Stimulated activated CD8-positive, alpha-beta memory T cell treated with anti-CD3 and anti-CD28 coated beads, Interleukin-12 subunit alpha, Interleukin-12 subunit beta, amount 100 ng/mL, for 1 hour (primary cell): ENCODE measurements around the gene HSP90AA1.
"Not testable (repeated sequence)": the region's sequence is repeated elsewhere in the genome, so short reads cannot be mapped to it uniquely, and the experiment has no call there.

Experiments used
- DNase-seq: peaks from one replicate; pipeline ENCODE4 v3.0.0-alpha.2; 2020; ENCODE audit warnings: low read depth

HSP90AA1 gene

DNA sequence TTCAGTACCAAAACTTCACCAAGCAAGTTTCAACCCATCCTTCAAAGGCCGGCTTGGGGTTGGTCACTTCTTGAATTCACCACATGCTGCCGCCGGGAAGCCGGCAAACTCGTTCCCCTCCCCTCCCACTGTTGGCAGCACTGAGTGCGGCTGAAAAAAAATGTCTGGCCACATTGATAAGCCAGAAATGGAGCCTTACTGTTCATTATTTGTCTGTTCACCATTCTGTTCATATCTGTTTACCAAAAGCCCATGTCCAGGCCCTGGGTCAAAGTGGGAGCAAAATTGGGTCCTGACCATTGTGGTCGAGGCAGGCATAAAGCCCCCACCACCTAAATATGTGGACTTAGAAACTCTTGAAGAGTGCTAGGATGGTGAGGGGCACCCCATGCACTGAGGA lies 7.3 kb upstream of the HSP90AA1 start:
- DNase-seq: no peak

DNA sequence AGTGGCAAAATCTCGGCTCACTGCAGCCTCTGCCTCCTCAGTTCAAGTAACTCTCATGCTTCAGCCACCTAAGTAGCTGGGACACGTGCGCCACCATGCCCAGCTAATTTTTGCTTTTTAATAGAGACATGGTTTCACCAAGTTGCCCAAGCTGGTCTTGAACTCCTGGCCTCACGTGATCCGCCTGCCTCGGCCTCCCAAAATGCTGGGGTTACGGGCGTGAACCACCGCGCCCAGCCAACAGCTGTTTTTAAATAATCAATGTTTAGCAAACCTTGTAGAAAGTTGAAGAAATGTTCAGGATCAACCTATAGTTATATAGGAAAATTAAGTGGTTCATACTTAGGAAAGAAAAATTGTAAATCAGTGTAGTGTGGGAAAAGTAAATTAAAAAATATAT lies 6.0 kb upstream of the HSP90AA1 start:
- DNase-seq: no peak

DNA sequence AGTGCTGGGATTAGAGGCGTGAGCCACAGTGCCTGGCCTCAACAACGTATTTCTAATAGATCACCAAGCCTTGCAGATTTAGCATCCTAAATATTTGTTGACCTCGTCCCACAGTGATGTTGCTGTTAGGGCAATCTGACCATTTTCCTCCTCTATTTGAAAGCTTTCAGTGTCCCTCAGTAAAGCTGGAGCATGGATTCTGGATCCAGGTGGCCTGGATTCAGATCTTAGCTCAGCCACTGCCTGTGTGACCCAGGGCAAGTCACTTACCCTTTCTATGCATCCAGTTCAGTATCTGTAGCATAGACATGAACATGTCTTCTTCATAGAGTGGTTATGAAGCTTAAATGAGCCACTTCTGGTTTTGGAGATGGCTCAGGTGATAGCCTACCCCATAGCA lies 3.9 kb upstream of the HSP90AA1 start:
- no peak for DNase-seq

DNA sequence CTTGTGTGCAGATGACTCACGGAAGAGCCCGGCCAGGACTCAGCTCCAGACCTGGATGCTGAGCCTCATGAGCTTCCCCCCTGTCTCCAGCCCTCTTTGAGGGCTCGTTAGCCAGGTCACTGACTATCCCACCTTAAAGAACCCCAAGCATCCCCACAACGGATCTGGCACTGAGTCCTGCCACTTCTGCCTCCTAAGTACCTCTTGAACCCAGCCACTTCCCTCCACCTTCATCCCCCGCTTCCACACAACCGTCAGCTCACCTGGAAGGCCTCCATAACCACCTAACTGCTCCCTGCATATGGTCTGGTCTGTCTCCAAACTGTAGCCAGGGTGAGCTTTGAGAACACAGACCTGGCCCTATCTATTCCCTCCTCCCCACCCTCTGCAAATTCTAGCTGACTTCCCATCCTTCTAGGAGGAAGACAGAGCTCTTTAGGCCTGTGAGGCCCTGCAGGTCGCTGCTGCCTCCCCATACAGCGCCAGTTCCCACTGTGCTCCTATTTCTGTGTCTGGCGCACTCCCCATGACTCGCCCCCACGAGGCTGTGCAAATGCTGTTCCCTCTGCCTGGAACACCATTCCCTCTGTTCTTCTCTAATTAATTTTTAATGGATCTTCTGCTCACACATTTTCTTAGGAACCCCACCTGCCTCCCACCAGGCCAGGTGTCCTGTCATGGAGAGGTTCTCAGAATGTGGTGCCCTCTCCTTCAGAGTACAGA lies 2.9 kb upstream of the HSP90AA1 start:
- DNase-seq: no peak

DNA sequence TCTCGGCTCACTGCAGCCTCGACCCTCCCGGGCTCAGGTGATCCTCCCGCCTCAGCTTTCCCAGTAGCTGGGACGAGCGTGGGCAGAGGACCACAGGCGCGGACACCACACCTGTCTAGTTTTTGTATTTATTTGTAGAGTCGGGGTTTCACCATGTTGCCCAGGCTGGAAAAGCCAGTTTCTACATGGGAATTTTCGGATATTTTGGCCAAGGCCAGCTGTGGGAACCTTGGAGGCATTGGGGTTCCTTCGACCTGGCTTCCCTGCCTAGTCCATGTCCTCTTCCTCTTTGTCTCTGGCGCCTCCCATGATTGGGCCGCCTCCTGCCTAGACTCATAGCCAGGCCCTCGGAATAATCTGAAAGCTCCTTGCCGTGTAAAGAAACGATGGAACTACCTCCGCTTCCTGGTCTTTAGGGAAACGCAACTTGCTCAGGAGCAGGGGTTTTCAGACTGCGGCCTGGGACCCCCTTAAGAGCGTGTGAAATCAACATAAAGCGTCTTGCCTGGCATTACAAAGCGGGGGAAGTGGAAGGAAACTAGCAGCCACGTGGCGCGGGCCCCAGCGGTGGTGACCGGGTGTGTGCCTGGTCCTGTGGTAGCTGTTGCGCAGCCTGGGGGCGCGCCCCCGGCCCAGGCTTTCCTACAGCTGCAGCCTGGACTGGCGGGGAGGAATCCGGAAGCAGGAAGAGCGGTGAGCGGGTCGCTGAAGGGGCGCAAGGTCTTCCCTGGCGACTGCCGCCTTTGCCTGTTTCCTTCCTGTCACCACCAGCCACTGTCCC lies 1.4 kb upstream of the HSP90AA1 start:
- DNase-seq: peak; percentile 21

DNA sequence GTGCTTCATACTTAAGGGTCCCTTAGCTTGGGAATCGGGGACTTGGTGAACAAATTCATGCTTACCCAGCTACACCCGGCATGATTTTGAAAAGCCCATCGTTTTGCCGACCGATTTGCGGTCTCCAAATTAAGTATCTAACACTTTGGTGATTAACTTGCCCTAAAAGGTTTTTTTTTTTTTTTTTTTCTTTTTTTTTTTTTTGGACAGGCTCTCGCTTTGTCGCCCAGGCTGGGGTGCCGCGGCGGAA lies 843 bp upstream of the HSP90AA1 start:
- DNase-seq: no peak

DNA sequence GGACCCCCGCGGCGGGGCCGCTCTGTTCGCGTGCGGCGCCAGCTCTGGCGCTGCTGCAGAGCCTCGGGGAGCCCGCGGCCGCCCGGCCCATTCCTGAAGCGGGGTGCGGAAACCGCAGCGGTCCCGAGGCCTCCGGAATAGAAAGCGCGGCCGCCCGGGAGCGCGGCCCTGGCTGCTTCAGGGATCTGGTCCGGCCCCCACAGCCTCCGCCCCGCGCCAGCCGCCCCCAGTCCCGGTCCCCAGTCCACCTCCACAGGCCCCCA lies 204 bp downstream of the HSP90AA1 start:
- no peak for DNase-seq

DNA sequence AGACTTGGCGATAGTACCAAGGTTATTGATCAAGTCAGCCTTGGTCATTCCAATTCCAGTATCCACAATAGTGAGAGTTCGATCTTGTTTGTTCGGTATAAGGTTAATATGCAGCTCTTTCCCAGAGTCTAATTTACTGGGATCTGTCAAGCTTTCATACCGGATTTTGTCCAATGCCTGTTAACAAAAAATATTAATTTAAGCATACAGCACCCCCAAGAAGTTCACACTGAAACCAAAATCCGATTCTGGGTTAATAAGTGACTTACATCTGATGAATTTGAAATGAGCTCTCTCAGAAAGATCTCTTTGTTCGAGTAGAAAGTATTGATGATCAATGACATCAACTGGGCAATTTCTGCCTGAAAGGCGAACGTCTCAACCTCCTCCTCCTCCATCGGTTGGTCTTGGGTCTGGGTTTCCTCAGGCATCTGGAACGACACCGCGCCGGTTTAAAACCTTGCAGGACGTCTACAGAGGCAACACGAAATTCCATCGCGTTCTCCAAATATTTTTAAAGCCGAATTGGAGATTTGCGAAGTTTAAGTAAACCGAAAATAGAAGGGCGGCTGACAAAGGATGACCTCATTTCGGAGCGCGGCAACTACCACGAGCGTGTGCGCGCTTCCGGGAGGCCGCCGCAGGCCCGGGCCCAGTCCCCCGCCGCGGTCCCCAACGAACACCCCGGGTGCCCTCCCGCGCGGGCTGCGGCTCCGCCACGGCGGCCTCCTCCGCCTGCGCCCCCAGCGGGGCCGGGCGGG lies 716 bp downstream of the HSP90AA1 start:
- peak; percentile 33 for DNase-seq

DNA sequence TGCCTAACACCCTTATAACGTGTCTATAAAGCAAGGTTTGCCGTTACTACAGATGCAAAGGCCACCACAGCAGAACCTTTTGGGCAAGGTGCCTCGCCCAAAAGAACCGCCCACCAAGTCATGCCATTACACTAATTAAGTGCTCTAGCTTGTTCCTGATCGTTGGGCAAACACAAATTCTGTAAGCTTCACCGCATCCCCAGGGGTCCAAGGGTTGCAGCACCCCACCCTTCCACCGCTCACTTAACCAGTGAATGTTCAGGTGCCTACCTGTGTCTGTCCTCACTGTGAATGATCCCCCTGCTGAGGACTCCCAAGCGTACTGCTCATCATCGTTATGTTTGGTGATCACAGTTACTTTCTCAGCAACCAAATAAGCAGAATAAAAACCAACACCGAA lies 1.4 kb downstream of the HSP90AA1 start:
- no peak for DNase-seq

DNA sequence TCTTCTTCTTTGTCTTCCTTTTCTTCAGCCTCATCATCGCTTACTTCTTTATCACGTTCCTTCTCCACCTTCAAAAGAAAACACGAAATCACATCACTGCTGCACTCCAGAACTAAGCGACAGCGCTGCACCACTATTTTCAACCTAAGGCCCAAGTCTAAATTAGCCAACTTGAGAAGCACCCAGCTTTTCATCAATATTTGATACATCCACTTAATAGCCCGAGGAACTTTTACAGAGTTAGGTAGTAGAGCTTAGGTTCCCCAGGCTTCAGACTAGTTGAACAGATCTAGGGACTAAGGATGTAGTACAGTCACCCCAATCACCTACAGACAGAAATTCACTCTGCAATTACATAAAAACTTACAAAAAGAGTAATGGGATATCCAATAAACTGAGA lies 1.9 kb downstream of the HSP90AA1 start:
- no peak for DNase-seq

DNA sequence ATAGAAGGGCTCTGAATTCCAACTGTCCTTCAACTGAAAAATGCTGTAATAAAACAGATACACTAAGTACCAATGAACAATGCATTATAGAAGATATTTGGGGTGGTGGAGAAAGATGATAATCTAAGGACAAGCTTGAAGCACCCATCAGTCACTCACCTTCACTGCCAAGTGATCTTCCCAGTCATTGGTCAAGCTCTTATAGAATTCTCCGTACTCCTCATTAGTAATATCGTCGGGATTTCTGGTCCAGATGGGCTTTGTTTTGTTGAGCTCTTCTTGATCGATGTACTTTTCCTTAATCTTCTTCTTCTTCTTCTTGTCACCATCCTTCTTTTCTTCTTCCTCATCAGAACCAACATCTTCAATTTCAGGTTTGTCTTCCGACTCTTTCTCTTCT lies 2.3 kb downstream of the HSP90AA1 start:
- not testable (repeated sequence) for DNase-seq

DNA sequence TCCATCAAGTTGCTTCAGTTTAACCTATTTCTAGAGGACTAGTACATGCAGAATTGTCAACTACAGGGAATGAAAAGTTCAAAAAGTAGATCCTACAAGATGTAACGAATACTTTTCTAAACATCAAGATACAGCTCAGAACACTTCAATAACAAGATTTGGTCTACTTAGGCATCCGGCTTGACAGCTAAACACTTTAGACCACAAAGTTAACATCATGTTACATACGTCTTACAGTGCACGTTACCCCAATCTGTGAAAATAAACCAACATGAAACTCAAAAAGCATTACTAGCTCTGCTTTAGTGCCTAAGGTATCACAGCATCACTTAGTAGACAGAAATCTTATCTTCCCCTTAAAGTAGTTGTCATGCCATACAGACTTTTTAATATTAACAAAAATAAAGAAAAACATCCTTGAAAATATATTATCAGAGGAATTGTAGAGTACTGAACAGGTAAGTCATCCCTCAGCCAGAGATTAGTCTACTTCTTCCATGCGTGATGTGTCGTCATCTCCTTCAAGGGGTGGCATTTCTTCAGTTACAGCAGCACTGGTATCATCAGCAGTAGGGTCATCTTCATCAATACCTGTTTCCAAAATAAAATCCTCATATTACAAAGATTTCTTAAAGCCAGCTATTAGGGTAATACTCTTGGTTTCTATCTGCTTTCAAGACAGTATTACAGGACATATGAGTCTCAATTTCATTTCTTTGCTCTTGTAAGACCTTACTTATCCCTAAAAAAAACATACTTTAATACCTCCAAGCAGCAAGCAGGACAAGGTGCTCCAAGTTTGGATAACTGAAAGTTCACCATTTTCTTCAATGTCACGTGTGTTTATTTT lies 5.4 kb downstream of the HSP90AA1 start:
- DNase-seq: no peak

DNA sequence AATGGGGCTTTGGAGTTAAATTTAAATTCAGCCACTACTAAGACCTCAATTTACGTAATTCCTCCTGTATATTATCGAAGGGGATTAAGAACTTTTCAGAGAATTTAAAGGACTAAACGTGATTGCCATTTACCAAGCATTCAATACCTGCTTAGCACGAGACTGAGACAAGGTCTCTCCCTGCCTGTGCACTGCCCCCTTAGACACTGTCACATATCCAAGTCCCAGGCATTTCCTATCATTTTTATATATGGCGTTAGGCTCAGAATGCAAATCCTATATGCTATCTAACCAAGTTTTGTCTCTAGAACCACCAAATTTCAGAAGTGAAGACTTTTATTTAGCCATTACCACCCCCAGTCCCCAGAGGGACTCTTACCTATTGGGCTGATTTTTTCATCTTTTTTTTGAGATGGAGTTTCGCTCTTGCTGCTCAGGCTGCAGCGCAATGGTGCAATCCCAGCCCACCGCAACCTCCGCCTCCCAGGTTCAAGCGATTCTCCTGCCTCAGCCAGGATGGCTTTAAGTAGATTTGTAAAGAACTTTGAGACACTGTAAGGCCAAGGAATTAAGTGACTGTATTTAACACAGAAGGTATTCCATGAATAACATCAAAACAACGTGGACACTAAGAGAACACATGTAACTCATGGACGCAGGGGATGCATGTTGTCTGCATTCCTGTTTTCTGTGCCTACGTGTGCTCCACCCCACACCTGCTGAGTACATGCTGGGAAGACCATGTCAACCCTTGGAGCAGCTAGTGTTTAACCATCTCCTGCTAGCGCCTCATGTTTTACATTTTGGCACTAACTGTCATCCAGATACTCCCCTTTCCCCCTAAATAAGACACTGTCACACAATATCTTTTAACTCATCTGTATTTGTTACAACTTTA lies 6.4 kb downstream of the HSP90AA1 start:
- DNase-seq: no peak

DNA sequence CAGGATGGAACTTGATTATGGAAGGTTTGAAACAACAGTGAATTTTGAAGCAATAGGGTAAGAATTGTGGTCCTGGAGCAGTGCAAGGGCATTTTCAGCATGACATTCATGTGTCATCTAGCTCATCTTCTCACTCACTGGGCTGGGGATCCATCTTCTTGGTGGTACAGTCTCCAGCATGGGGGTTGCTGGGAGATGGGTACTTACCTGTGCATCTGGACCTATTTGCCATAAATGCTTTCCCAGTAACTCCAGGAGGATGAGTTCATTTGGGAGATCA lies 7.2 kb downstream of the HSP90AA1 start:
- DNase-seq: no peak

DNA sequence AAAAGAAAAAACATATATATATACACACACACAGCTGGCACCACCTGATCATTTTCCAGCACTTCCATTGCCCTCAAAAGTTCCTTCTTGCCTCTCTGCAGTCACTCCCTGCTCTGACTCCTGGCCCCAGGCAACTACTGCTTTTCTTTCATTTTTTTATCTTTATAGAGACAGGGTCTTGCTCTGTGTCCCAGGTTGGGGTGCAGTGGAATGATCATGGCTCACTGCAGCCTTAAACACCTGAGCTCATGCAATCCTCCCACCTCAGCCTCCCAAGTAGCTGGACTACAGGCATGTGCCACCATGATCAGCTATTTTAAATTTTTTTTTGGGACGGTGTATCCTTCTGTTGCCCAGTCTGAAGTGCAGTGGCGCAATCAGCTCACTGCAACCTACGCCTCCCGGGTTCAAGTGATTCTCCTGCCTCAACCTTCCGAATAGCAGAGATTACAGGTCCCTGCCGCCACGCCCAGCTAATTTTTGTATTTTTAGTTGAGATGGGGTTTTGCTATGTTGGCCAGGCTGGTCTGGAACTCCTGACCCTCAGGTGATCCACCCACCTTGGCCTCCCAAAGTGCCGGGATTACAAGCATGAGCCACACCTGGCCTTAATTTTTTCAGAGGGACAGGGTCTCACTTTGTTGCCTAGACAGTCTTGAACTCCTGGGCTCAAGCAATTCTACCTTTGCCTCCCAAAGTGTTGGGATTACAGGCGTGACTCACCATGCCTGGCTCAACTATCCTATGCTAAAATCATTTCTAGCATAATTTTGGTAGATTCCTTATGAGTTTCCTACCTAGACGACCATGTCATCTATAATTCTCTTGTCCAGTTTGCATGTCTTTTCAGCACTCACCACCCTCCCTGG lies 7.8 kb downstream of the HSP90AA1 start:
- no peak for DNase-seq

DNA sequence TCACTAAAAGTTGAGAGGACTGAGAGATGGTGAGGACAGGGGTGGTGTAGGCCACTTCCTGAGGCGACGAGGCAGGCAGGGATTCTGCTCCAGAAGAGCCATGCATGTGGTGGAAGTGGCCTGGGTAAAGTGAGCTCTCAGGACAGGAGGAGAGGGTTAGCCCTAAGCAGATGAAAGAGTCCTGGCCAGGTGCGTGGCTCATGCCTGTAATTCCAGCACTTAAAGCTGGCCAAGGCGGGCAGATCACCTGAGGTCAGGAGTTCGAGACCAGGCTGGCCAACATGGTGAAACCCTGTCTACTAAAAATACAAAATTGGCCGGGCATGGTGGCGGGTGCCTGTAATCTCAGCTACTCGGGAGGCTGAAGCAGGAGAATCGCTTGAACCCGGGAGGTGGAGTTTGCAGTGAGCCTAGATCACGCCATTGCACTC lies 8.5 kb downstream of the HSP90AA1 start:
- not testable (repeated sequence) for DNase-seq

DNA sequence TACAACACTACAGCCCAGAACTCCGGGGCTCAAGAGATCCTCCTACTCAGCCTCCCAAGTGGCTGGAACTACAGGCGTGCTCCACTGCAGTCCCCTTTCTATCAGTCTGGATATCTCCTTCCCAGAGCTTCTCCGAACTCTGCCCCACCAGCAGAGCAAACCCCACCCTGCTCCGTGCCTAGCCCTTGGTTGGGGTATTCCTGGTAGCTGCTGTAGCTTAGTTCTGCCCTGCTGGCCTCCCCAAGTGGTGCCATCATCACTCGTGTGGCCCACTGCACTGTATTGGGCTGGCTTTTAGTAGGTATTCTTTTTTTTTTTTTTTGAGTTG lies 9.5 kb downstream of the HSP90AA1 start:
- DNase-seq: no peak

DNA sequence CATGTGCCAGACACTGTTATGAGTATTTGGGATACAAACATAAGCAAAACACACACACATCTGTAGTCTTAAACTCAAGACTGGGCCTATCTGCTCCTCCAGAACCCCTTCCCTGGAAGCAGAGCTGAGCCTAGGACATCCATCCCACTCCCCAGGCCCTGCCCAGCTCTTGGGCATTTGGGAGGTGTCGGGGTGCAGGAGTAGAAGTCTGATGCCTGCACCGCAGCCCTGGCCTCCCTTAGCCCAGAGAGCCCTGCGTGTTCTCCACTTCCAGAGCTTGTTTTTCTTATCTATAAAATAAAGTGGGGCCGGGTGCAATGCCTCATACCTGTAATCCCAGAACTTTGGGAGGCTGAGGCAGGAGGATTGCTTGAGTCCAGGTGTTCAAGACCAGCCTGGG lies 11.7 kb downstream of the HSP90AA1 start:
- no peak for DNase-seq

DNA sequence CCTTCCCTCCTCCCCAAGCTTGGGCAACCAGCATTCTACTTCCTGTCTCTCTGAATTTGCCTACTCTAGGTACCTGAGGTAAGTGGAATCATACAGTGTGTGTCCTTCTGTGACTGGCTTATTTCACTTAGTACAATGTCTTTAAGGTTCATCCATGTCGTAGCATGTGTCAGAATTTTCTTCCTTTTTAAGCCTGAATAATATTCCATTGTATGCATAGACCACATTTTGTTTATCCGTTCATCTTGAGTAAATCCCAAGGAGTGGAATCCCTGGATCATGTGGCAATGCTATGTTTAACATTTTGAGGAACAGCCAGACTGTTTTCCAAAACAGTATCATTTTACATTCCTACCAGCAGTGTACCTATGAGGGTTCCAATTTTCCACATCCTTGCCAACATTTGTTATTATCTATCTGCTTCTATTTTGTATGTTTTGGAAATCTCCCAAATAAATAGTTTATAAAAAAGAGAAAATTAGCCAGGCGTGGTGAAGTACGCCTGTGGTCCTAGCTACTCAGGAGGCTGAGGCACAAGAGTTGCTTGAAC lies 12.4 kb downstream of the HSP90AA1 start:
- no peak for DNase-seq

DNA sequence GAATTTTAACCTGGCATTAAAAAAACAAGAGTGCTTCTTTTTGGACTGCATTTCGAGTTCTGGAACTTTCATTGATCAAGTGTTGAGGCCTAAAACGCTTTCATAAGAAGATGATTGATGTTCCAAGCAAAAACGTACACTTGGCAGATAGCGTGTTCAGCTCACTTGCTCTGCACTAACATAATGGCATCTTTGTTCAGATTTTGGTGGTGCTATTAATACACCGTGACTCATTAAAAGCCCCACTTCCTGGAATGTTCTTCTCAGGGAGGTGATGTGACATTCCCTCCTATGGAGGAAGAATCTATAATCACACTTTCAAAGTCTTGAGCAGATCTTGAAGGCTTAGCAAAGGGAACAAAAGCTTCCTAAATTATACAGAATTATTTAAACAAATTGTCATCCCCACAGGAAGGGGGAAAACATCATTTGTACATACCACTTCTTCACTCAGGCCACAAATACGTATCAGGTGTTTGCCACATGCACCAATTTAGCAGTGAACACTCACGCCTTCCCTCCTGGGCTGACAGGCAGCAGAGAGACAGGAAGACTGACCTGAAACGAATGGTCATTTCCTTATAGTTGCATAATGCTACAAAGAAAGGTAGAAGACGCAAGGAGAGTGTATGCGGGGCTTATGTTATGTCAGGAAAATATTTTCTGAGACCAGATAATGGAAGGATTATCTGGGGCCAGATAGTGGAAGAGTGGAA lies 15.4 kb downstream of the HSP90AA1 start:
- no peak for DNase-seq
